Transverse colon (tissue), 4 donors: ENCODE results near the gene SOX5. TPM values are rescaled to one million over a fixed set of nuclear protein-coding genes. Genes with fewer than 3 reads are reported as not detected.

Experiments used
- DNase-seq: peaks from one replicate; pipeline ENCODE4 v3.0.0-alpha.2; 2019
- H3K27ac ChIP-seq, 4 donors: fragments of 200-600 bp; sonication (generic); 2 replicates each; pipeline ENCODE4 v1.5.1; 2016 to 2018; ENCODE audit warnings: inconsistent platforms in 4 of 4
- H3K27me3 ChIP-seq: fragments of 200-600 bp; sonication (generic); 2 replicates; pipeline ENCODE4 v1.5.1; 2017; ENCODE audit warnings: inconsistent platforms
- H3K36me3 ChIP-seq, 4 donors: fragments of 200-600 bp; sonication (generic); 2 replicates each; pipeline ENCODE4 v1.5.1; 2017 to 2019; ENCODE audit warnings: inconsistent platforms in 4 of 4
- H3K4me1 ChIP-seq, 4 donors: fragments of 200-600 bp; sonication (generic); 2 replicates each; pipeline ENCODE4 v1.5.1; 2017 to 2020; ENCODE audit warnings: inconsistent platforms in 4 of 4
- H3K4me3 ChIP-seq, 4 donors: fragments of 200-600 bp; sonication (generic); 1 replicate in 1 of 4; 2 replicates in 3 of 4; pipeline versions ENCODE4 v1.5.1 to v1.6.1; 2017 to 2019; ENCODE audit warnings: inconsistent platforms in 4 of 4
- H3K9me3 ChIP-seq, 2 donors: fragments of 200-600 bp; sonication (generic); 2 replicates each; pipeline ENCODE4 v1.5.1; 2017 to 2019; ENCODE audit warnings: inconsistent platforms in 2 of 2
- EP300 ChIP-seq: sonication (generic); formaldehyde crosslinking; IDR thresholded peaks from one replicate; pipeline ENCODE4 v1.6.1; 2017; ENCODE audit warnings: antibody characterized with exemption, low read depth
- POLR2A ChIP-seq: fragments of 450-650 bp; IDR thresholded peaks from one replicate; pipeline ENCODE4 v1.6.1; 2016; ENCODE audit warnings: antibody characterized with exemption, mild to moderate bottlenecking, moderate library complexity
- POLR2AphosphoS5 ChIP-seq, 3 donors: sonication (generic); formaldehyde crosslinking; IDR thresholded peaks; one replicate each; pipeline ENCODE4 v1.6.1; 2016; ENCODE audit warnings: antibody characterized with exemption in 3 of 3
- WGBS, 2 donors: methylation state at CpG; one replicate each; pipeline ENCODE4 v1.1.5; 2018; ENCODE audit warnings: low coverage in 1 of 2; 5-methylcytosine and 5-hydroxymethylcytosine counted together
- in situ Hi-C, 4 donors: fragments of 200-750 bp; cut with MboI; loops; one replicate each; pipeline versions ENCODE4 v1.15.0 to v1.15.1; 2017; ENCODE audit warnings: low sequenced_read_pairs in 3 of 4, low pct_ligation_motif_present in 1 of 4, low pct_unique_long_range_greater_than_20kb in 1 of 4
- intact Hi-C: fragments of 100-400 bp; cut with DNase I; formaldehyde crosslinking; loops from one replicate; pipeline ENCODE4 v1.15.1; 2023; ENCODE audit warnings: low total_unique reads
- total RNA-seq, 4 donors: library from RNA; depleted of rRNA; stranded (reverse); fragments of >200 nt; gene quantifications; one replicate each; pipeline ENCODE4 v1.1.0, GENCODE V29; 2016
- TF ChIP-seq, protein P1 (sequence below), 5 experiments: fragments of 200-600 bp in 3 of 5; fragments of 450-650 bp in 2 of 5; sonication (generic) in 3 of 5; IDR thresholded peaks; 1 replicate in 2 of 5; 2 replicates in 3 of 5; pipeline ENCODE4 v1.5.1; 2016 to 2017; ENCODE audit warnings: antibody characterized with exemption in 5 of 5, inconsistent platforms in 3 of 5, mild to moderate bottlenecking in 2 of 5, moderate library complexity in 1 of 5

SOX5 gene
- total RNA-seq, 4 donors from 2014 or later, result 1.00 to 9.8 (median 3.2) TPM

DNA sequence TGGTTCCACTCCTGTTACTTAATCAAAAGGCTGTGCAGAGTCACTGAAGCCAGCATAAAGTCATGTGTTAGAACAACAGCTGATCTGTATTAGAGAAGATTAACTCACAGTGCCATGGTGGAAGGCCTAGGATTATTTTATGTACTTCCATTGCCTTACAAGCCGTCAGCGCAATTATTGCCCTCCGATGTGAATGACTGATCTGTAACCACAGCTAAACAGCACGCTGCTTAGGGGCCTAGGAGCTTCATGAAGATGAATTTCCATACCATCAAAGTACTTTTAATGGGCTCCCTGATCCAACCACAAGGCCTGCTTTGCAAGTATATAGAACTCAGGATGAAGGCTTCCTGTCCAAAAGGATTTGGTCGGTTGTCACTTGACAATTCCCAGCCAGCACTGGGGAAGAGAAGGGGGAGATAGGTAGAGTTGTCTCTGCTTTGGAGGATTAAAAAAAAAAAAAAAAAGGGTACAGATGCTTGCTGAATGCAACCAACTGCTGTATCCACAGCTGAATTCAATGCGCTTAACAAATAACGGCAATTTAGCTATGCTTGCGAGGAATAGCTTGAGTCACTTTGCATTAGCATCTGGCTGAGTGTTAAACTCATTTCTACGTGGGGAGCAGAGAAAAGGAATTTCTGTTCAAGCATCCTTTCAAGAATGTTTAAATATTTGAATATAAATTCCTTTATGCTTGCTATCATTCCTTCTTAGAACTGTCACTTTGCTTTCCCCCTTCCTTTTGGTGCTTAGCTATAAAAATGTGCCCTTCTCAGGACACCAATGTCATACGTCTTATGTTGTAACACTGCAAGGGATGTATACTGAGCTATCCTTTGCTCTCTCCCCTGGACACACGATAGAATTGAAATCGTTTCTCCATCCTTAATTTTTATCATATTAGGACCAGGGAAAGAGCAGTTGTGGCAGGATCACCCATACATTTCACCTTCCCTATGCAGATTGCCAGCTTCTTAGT, 387.8 kb downstream of the SOX5 start:
- in situ Hi-C loops, result no loop called here

DNA sequence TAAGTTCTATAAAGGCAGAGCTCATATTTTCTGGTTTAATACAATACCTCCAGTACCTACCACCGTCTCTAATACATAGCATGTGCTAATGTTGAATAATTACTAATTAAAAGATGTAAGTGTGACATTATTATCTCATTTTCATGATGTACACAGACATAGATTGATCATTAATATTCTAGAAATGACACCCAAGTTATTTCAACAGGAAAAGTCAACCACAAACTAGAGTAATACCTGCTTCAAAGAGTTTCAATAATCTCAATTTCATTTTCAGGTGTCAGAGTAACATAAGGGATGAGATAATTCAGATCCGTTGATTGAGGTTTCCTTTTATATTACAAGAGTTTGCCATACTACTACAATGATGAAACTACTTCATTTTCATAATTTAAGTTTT, 388.9 kb downstream of the SOX5 start:
- 66 to 78% methylated on average over 2 of the region's 2 CpGs for WGBS, 2 donors
- in situ Hi-C loops, result no loop called here
- TF ChIP-seq EP300 (no peak), POLR2AphosphoS5 (IDR thresholded peaks at IDR 0.05) (no peak), POLR2A (no peak)
- TF ChIP-seq, protein P1, sequence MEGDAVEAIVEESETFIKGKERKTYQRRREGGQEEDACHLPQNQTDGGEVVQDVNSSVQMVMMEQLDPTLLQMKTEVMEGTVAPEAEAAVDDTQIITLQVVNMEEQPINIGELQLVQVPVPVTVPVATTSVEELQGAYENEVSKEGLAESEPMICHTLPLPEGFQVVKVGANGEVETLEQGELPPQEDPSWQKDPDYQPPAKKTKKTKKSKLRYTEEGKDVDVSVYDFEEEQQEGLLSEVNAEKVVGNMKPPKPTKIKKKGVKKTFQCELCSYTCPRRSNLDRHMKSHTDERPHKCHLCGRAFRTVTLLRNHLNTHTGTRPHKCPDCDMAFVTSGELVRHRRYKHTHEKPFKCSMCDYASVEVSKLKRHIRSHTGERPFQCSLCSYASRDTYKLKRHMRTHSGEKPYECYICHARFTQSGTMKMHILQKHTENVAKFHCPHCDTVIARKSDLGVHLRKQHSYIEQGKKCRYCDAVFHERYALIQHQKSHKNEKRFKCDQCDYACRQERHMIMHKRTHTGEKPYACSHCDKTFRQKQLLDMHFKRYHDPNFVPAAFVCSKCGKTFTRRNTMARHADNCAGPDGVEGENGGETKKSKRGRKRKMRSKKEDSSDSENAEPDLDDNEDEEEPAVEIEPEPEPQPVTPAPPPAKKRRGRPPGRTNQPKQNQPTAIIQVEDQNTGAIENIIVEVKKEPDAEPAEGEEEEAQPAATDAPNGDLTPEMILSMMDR (IDR thresholded peaks at IDR 0.05), result no peak
- H3K4me3 ChIP-seq, result no peak overlapping the region
- H3K27ac ChIP-seq, result no peak overlapping the region
- H3K4me1 ChIP-seq, result no peaks in the 10 kb centered on the region
- intact Hi-C loops, result no loop called here
- no peaks in the 10 kb centered on the region for H3K27me3 ChIP-seq
- no peaks in the 10 kb centered on the region for H3K36me3 ChIP-seq
- no peaks in the 10 kb centered on the region for H3K9me3 ChIP-seq
- no peak for DNase-seq

More for the DNA sequence above, 387.8 kb downstream of the SOX5 start:
- H3K4me3 ChIP-seq, result no peak overlapping the region
- no peak for DNase-seq
- H3K27me3 ChIP-seq, result no peaks in the 10 kb centered on the region
- TF ChIP-seq, protein P1 (IDR thresholded peaks at IDR 0.05), result no peak
- TF ChIP-seq EP300 (no peak), POLR2AphosphoS5 (IDR thresholded peaks at IDR 0.05) (no peak), POLR2A (no peak)
- H3K4me1 ChIP-seq, result no peaks in the 10 kb centered on the region
- 91 to 96% methylated on average over 8 to 12 of the region's 12 CpGs for WGBS, 2 donors
- no peaks in the 10 kb centered on the region for H3K9me3 ChIP-seq
- no peaks in the 10 kb centered on the region for H3K36me3 ChIP-seq
- intact Hi-C loops, result no loop called here
- no peak overlapping the region for H3K27ac ChIP-seq

DNA sequence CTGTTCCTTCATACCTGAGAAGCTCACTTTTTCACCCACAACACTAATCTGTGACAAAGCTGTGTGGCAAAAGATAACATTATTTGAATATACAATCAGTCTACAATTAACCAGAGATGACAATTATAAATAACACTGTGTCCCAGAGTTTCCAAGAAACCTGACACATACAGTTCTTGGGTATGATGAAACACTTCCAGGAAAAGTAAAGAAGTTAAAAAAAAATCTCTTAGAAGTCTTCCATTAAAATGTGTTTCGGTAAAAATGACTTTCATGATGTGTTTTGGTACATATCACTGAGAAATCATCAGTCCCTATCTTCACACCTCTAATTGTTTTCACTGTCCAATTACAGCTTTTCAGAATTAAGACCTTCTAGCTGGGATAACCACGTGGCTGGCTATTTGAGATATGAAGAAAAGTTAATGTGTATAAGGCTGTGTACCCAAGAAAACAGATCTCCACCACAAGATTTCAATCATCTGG, 390.2 kb downstream of the SOX5 start:
- H3K4me1 ChIP-seq, result no peaks in the 10 kb centered on the region
- intact Hi-C loops (no loop called here), in situ Hi-C loops (no loop called here)
- H3K9me3 ChIP-seq, result no peaks in the 10 kb centered on the region
- no peaks in the 10 kb centered on the region for H3K36me3 ChIP-seq
- H3K27ac ChIP-seq, result no peak overlapping the region
- WGBS, 2 donors, result 67 to 78% methylated on average over 1 to 2 of the region's 2 CpGs
- no peak overlapping the region for H3K4me3 ChIP-seq
- TF ChIP-seq EP300, result no peak
- TF ChIP-seq POLR2A, result no peak
- no peak for TF ChIP-seq POLR2AphosphoS5 (IDR thresholded peaks at IDR 0.05)
- TF ChIP-seq, protein P1 (IDR thresholded peaks at IDR 0.05), result no peak
- no peak for DNase-seq
- no peaks in the 10 kb centered on the region for H3K27me3 ChIP-seq

DNA sequence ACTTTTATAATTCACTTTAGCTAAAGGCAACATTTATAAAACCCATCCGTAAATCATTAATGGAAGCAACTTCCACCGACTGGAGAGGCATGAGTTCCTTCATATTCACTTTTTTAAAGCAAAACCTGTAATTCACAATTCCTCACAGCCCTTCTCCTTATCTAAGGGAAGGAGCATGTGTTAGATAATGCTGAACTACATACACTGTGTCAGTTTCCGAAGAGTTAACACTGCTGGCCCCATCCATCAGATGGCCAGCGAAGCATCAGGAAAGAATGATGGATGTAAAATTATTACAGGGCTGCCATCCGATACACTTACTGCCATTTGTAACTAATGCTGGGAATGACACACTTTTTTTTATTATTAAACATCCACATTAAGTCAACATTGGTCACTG, 392.8 kb downstream of the SOX5 start:
- no peaks in the 10 kb centered on the region for H3K9me3 ChIP-seq
- H3K27me3 ChIP-seq, result no peaks in the 10 kb centered on the region
- DNase-seq, result no peak
- intact Hi-C loops, result no loop called here
- TF ChIP-seq, protein P1 (IDR thresholded peaks at IDR 0.05), result no peak
- TF ChIP-seq POLR2AphosphoS5 (IDR thresholded peaks at IDR 0.05) (no peak), POLR2A (no peak), EP300 (no peak)
- no peak overlapping the region for H3K4me3 ChIP-seq
- no peak overlapping the region for H3K27ac ChIP-seq
- no peaks in the 10 kb centered on the region for H3K36me3 ChIP-seq
- in situ Hi-C loops, result no loop called here
- 90 to 93% methylated on average over 5 of the region's 5 CpGs for WGBS, 2 donors
- no peaks in the 10 kb centered on the region for H3K4me1 ChIP-seq
